Stimulated activated CD4-positive, alpha-beta T cell treated with anti-CD3 and anti-CD28 coated beads, Interleukin-4, amount 100 ng/mL, for 1 hour (primary cell): ENCODE results near the gene TMTC1.

Source experiments
- DNase-seq: peaks from one replicate; pipeline ENCODE4 v3.0.0-alpha.2; 2020

The TMTC1 gene

DNA sequence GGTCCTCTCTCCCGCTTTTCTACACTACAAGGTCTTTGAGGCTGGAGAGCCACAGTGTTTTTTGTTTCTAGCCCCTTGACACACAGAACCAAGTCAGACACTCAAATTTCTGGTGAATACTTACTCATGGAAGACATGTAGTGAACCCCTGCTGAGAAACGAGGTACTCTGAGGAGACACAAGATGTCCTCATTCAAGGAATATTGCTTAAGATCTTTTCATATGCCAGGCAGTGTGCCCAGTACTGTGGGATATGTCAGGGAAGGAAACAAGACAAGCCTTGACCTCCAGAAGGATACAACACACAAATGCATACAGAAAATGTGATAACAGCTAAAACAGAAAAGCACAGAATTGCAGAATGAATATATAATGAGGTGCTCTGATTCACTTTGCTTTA, 75.9 kb downstream of the TMTC1 start:
- DNase-seq = no peak

- no peak for DNase-seq
These were observed 77.4 kb downstream of the TMTC1 start for GRCh38 chr12:29706311-29706710.

GRCh38 chr12:29703528-29703927, 80.2 kb downstream of the TMTC1 start:
- no peak for DNase-seq

DNA sequence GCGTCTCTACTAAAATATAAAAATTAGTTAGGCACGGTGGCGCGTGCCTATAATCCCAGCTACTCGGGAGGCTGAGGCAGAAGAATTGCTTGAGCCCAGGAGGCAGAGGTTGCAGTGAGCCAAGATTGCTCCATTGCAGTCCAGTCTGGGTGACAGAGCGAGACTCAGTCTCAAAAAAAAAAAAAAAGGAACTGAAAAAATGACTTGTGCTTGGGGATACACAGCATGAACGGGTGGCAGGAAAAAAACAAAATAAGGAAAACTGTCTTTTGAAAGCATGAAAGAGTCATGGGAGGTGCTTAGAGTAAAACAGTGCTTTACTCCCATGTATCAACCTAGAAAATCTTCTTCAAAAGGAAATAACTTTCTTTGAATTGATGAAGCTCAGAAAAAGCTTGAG, 80.8 kb downstream of the TMTC1 start:
- DNase-seq = no peak

GRCh38 chr12:29702222-29702621, 81.5 kb downstream of the TMTC1 start:
- no peak for DNase-seq

DNA sequence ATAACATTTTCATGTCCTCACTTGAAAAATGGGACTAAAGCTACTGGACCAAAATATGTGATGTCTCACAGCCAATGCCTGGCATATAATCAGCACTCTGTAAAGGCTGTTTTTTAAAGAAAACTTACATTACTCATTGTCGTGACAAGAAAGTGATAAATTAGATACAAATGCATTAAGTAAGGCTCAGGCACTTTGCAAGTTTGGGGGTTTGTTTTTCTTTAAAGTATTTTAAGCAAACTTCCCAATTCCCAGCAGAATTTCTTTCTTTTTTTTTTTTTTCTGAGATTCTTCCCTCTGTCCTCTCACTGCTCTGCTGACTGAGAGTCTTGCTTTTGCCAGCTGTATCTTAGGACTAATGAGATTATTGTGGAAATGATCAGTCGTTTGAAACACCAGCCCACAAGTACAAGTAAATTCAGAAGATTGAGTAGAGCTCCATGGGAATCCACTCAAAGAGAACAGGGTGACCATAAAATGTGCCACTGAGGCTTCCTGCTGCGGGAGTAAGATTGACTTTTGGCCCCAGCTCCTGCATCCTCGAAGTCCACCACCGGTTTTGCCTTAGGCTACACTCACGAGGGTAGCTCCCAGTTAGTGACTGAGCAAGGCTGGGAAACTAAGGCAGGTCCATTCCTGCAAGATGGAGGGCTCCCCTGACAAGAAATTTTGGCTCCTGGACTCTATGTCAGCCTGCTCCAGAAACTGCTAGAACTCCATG, 82.8 kb downstream of the TMTC1 start:
- no peak for DNase-seq

- no peak for DNase-seq
These were observed 85.0 kb downstream of the TMTC1 start for GRCh38 chr12:29698756-29699155.

GRCh38 chr12:29695800-29696199, 87.9 kb downstream of the TMTC1 start:
- DNase-seq = no peak

- no peak for DNase-seq
These were observed 88.7 kb downstream of the TMTC1 start for GRCh38 chr12:29695026-29695425.

DNA sequence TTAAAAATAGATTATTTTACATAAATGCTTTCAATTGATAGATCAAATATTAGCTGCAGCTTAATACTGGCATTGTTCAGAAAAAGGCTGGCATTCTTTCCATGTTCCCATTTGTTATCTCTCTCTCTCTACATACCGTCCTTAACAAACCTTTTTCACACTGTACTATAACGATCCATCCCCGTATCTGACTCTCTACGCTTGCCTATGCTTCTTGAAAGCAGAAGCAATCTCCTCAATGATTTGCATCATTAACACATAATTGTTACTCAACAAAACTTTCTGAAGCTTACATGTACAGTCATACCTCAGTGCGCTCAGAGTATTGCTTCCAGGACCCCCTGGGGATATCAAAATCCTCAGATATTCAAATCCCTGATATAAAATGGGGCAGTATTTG, 89.7 kb downstream of the TMTC1 start:
- no peak for DNase-seq

- DNase-seq = no peak
These were observed 91.5 kb downstream of the TMTC1 start for GRCh38 chr12:29692237-29692636.

DNA sequence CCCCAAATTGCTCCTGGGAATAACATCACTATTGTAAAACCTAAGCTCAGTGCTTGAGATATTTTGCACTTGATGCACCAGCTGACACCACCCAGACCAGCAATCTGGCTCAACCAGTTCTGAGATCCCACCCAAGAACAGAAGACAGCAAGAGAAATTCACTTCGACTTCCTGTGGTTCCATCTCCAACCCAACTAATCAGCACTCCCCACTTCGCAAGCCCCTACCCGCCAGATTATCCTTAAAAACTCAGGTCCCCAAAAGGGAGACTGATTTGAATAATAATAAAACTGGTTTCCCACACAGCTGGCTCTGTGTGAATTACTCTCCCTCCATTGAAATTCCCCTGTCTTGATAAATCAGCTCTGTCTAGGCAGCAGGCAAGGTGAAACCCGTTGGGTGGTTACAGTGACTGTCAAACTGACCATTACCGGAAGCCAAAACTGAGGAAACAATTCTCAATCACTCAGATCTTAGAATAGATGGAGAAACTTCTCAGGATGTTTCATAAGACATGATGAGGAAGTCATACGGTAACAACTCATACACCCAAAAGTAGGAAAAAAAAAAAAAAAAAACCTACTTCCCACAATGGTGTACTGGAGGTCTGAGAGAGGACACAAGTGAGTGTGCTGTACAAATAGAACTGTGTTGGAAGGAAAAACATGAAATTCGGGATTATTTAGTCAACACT, 92.4 kb downstream of the TMTC1 start:
- no peak for DNase-seq

- DNase-seq = no peak
These were observed 93.0 kb downstream of the TMTC1 start for GRCh38 chr12:29690728-29691127.

GRCh38 chr12:29688914-29689313, 94.8 kb downstream of the TMTC1 start:
- no peak for DNase-seq

DNA sequence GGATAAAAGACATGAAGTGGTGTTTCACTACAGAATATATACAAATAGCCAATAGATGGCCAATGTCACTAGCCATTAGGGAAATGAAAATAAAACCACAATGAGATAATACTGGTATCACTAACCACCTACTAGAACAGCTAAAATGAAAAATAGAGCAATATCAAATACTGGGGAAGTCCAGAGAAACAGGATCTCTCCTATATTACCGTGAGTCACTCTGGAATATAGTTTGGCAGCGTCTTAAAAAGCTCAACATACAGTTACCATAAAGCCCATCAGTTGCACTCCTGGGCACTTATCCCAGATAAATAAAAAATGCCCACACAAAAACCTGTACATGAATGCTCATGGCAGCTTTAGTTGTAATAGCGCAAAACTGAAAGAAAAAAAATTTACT, 101.7 kb downstream of the TMTC1 start:
- no peak for DNase-seq

DNA sequence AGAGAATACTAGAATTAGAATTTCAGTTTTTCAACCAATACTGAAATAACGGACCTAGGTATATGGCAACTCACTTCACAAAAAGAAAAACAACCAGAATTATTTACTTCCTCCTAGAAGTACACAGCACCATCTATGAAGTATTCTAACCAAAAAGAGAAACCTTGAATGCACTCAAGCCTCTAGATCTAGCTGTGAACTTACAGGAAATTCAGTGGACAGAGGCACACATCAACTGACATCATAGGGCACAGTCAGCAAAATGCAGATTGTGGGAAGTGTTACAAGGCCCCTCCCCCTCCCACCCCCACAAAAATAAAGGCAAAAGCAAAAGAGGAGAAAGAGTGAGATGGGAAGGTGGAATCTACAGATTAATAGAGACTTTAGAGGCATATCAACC, 102.4 kb downstream of the TMTC1 start:
- DNase-seq = no peak

DNA sequence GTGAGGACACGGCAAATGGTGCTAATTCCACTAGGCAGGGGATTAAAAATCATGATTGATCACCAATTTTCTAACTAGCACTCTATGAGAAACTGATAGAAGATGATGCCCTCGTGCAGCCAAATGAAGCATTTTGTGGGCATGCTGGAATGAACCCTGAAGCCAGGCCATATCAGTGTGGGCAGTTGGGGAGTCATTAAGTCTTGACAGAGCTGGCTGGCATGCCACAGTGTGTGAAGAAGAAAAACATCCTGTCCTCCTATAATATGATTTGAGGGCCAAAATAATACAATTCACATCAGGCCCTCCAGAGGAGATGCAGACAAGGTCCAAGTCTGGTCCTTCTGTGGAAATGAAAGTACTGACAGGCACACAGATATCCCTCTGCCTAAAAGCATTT, 107.1 kb downstream of the TMTC1 start:
- DNase-seq = no peak

DNA sequence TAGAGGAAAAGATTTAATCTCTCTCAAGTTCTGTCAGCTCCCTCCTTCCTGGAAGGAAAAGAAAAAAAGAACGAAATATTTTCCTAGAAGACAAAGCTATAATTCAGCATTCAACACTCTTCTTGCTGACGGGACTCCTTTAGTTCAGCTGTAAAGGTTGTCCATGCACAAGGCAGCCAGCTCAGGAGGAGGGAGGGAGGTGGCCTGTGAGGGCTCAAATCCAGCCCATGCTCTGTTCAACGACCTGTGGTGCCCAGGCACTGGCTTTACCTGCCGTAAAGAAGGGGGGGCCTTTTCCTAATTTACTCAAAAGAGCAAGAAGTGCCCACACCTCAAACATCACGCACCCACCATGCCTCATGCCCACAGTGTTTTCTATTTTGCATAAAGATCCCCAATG, 109.3 kb downstream of the TMTC1 start:
- DNase-seq = no peak

DNA sequence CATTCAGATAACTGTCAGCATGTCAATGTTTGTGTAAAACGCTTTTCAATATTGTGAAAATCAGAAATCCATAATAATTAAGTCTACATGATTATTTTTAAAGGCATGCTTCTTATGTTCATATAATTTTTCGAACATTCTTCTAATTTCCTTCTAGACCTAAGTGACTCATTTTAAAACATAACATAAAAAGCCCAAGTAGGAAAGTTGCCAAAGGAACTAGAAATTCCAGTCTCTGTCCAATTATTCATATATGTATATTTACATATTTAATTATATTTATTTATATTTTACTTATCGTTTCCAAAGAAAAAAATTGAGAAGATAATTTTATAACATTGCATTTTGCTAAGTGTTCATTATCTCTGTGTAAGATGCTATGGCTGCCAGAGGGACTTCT, 110.4 kb downstream of the TMTC1 start:
- DNase-seq = no peak

DNA sequence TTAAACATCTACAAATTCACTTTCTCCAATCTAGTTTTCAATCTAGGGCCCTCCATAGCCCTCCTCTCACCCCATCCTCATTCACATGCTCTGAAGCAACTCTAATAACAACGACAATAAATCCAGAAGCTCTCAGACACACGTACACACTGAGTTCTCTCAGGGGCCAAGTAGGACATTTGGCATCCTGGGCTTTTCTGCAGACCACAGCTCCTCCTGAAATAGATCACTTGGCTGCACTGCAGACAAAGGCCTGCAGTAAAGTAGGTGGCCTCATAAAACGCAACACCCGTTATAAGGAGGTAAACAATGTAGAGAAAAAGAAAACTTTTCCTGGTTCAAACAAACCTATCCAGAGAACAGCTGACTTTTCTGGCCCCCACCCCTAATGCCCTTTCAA, 111.2 kb downstream of the TMTC1 start:
- no peak for DNase-seq

- no peak for DNase-seq
These were observed 112.0 kb downstream of the TMTC1 start for GRCh38 chr12:29671742-29672141.

- no peak for DNase-seq
These were observed 116.7 kb downstream of the TMTC1 start for GRCh38 chr12:29667011-29667410.

DNA sequence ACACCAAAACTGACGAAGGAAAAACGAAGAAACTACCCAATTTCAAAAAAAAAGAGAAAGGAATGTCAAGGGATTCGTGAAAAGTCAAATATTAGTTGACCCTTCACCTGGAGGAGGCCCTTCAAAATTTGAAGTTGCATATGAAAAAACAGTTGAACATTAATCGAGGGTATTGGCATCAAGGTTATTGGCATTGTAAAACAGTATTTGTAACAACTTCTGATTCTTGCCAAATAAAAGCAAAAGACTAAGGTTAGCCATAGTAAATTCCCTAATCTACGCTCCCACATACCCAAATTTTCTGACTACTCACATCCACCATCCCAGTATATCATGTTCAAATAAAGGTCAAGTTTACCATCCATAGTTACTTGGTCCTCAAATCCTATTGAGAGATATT, 118.6 kb downstream of the TMTC1 start:
- DNase-seq = no peak

GRCh38 chr12:29662734-29663323, 120.9 kb downstream of the TMTC1 start:
- DNase-seq = no peak

- DNase-seq = no peak
These were observed 122.9 kb downstream of the TMTC1 start for GRCh38 chr12:29660847-29661246.
